Hematopoietic multipotent progenitor cell treated with erythropoietin and hydrocortisone succinate and interleukin-3 and kit ligand, for 6 days (in vitro differentiated cells): ENCODE data around the gene FPR3.
A peak's percentile ranks its signal among the peaks of the same experiment; 100 is the strongest.
"Not testable (repeated sequence)": the region's sequence is repeated elsewhere in the genome, so short reads cannot be mapped to it uniquely, and the experiment has no call there.

Experiments
- DNase-seq: peaks from one replicate; pipeline ENCODE4 v3.0.0-alpha.2; 2015

Gene FPR3

GRCh38 chr19:51794885-51795490 is at the start of gene FPR3:
Gene FPR3, plus strand, starts transcription at chr19:51795157. Its CDS starts 28,592 bp downstream, at chr19:51823749.
- no peak for DNase-seq

DNA sequence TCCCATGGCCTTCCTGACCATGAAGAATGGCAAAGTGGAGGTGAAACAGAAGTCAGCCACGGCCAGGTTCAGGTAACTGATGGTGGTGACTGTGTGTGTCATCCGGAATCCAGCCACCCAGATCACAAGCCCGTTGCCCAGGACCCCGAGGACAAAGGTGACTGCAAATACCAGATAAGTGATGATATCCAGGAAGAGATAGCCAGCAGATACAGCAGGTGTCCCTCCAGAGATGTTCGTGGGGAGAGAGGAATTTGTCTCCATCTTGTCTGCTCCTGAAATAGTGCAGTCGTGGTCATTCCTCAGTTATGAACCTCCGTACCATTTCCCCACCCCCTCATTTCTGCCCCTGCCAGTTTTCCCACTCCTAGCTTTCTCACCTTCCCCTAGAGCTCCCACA is 48.2 kb upstream of the FPR3 start:
- no peak for DNase-seq

DNA sequence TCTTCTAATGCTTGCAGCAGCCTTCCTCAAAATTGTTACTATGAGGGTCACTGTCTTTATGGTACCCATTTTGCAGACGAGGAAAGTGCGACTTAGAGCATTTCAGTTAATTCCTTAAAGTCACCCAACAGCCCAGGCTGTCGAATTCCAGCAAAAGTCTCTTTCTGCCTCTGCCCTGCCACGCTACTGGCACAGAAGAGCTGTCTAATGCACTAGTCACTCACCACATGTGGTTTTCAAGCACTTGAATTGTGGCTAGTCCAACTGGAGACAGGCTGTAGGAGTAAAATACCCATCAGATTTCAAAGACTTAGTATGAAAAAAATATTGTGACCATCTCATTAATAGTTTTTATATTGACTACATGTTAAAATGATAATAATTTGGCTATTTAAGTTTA is 45.0 kb upstream of the FPR3 start:
- DNase-seq: no peak

- DNase-seq: no peak
These were observed 44.4 kb upstream of the FPR3 start for GRCh38 chr19:51750400-51751094.

DNA sequence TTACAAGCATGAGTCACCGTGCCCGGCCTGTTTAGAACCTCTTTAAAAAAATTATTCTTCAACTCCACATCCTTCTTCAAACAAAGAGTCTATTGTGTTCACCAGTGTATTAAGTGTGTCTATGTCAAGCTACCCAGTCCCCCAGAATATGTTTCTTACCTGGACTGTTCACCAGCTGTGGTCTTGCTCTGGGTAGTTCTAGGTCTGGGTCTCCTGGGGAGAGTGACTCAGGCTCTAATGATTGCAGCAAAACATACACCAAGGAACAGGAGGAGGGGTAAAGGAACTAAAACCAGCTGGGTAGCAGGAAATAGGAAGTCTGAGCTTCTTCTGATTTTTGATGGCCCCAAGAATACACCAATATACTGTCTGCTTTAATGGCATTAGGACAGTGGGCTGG is 43.3 kb upstream of the FPR3 start, which contains the start of gene FPR1:
FPR1 (minus strand) TSS at position 224 of the 400 bp plus-strand sequence. CDS start 4,884 bp downstream, outside the sequence.
- DNase-seq: no peak

DNA sequence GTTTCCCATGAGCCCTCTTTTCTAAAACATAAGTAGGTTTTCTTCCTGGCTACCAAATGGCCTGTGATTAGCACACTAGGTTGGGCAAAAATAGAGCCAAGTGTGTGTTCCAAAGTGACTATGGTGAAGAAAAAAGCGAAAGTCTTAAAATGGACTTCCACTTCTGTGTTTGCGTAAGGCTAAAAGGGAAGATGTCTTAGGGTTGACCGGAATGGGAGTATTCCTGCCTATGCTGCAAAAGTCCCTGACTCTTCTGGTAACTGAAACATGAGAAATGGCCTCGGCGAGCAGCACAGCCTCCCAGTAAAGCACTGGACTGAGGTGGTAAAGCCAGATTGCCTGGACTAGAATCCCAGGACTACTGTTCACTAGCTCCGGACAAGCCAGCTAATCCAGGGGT is 40.8 kb upstream of the FPR3 start:
- no peak for DNase-seq

- DNase-seq: no peak
These were observed 40.2 kb upstream of the FPR3 start for GRCh38 chr19:51754770-51755169.

DNA sequence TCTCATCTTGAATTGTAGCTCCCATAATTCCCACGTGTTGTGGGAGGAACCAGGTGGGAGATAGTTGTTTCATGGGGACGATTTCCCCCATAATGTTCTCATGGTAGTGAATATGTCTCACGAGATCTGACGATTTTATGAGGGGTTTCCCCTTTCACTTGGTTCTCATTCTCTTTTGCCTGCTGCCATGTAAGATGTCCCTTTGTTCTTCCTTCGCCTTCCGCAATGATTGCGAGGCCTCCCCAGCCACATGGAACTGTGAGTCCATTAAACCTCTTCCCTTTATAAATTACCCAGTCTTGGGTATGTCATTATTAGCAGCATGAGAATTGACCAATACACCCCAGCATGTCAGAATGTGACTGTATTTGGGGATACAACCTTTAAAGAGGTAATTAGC is 39.4 kb upstream of the FPR3 start:
- DNase-seq: no peak

GRCh38 chr19:51760697-51761356 is 34.1 kb upstream of the FPR3 start, which contains the start of gene FPR2:
Gene FPR2, plus strand, starts transcription at chr19:51761180. Its CDS starts 7,479 bp downstream, at chr19:51768659.
- peak; percentile 39 for DNase-seq

GRCh38 chr19:51761696-51762095 is 33.3 kb upstream of the FPR3 start:
- no peak for DNase-seq

DNA sequence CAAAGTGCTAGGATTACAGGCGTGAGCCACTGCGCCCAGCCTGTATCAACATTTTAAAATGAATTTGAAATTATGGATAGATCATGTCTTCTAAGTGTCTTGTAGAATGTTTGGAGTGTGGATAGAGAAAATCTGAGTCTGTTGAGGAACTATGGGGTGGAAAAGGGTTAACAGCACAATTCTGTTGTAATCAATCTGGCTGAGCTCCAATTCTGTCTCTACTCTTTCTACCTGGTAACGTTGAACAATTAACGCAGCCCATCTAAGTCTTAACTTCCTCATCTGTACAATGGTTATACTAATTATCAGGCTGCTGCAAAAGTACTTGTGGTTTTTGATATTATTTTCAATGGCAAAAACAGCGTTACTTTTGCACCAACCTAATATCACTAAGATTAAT is 29.9 kb upstream of the FPR3 start:
- peak; percentile 55 for DNase-seq

DNA sequence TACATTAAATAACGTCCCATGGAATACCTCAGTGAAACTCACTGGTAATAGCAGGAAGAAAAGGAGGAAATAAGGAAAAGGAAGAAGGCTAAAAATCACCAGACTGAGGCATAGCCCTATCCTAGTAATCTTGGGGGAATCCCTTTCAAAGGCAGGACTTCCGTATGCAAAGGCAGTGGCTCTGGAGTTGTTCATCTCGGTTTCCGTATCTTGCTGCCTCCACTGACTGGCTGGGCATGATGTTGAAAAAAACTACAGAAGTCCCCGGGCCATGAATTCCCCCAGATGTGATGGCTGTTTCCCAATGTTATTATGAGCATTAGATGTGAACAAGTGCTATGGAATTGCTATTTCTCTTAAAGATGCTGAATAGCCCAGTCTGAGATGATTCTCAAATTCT is 28.5 kb upstream of the FPR3 start:
- no peak for DNase-seq

DNA sequence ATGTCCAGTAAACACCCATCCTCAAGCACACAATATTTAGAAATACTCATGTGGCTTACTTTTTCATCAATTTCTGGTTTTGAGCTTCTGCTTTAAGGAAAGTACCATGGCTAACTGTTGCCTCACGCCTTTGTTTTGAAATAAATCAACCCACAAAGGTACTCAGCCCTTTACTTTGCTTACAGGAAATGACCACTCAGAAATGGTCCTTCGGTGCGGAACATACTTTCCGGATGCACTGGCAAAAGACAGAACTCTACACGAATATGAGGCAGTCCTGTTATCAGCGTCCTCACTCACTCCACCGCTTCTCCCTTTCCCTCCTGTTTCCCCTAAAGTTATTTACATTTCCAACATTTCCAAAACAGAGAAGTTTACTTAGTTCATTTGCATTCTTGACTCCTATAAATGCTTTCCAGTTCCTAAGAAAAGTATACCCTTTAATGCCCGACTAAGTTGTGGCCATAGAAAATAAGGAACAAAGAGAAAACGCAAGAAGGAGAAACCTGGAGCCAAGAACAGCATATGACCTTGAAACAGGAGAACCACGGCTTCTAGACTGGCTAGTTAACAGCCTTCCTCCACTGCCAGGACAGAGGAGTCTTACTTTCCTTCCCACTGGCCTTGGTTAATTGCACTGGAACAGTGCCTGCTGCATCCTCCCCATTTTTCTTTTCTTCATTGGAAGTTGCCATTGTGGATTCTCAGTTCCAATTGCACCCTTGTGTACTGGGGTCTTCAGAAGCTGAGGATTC is 23.4 kb upstream of the FPR3 start:
- peak; percentile 76 for DNase-seq

DNA sequence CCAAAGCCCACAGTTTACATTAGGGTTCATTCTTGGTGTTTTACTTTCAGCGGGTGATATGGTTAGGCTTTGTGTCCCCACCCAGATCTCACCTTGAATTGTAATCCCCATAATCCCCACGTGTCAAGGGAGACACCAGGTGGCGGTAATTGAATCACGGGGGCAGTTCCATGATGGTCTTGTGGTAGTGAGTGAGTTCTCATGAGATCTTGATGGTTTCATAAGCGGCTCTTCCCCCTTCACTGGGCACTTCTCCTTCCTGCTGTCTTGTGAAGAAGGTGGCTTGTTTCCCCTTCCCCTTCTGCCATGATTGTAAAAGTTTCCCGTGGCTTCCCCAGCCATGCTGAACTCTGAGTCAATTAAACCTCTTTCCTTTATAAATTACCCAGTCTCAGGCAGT is 22.0 kb upstream of the FPR3 start:
- no peak for DNase-seq

DNA sequence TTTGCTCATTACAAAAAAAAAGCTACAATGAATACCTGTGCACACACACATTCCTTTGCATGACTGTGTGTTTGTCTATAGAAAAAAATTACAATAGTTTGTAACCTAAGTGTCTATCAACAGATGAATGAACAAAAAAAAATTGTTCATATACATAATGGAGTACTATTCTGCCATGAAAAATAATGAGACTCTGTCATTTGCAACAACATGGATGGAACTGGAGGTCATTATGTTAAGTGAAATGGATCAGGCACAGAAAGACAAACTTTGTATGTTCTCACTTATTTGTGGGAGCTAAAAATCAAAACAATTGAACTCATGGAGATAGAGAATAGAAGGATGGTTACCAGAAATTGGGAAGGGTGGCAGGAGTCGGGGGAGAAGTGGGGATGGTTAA is 18.4 kb upstream of the FPR3 start:
- DNase-seq: not testable (repeated sequence)

- DNase-seq: peak; percentile 93
These were observed 17.1 kb upstream of the FPR3 start for GRCh38 chr19:51777570-51778462.

DNA sequence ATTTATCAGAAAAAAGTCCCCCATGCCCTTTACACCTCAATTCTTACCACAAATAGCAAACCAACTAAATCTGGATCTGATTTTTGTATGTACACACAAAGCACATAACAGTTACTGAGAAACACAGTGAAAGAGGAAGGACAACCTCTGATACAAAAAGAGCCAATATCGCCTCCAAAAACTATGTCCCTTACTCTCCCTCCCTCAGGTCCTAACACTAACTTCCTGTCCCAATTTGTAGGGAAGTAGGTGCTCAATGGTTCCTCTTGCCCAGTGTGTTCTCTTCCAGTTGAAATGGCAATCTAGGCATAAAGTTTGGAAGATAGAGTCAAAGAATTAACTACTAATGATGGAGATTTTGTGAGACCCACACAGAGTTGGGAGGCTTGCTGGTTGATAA is 15.8 kb upstream of the FPR3 start:
- DNase-seq: no peak

DNA sequence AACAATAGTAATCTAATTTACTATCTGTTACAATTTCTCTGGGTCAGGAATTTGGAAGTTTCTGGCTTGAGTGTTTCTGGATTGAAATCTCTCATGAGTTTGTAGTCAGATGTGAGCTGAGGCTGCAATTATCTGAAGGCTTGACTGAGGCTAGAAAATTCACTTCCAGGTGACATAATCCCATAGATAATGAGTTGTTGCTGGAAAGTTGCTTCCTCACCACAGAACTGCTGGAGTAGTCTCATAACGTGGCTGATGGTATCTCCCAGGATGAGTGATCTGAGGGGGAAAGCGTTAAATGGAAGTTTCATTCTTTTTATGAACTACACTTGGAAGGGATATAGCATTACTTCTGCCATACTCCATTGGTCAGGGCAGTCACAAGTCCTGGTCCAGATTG is 15.3 kb upstream of the FPR3 start:
- no peak for DNase-seq

DNA sequence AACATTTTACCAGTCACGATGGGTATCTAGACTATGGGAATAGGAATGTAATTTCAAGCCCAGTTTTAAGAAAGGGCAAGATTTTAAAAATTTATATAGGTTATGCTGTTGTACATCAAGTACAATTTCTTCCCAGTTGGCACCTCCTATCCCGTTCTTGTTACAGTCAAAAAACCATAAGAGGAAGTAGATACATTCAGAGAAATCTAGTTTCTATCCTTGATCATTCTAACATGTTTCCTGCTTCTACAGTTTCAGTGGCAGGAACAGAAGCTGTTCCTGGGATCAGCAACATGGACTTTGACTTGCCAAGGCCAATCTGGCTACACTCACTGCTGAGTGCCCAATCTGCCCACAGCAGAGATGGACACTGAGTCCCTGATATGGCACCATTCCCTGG is 14.7 kb upstream of the FPR3 start:
- DNase-seq: no peak

DNA sequence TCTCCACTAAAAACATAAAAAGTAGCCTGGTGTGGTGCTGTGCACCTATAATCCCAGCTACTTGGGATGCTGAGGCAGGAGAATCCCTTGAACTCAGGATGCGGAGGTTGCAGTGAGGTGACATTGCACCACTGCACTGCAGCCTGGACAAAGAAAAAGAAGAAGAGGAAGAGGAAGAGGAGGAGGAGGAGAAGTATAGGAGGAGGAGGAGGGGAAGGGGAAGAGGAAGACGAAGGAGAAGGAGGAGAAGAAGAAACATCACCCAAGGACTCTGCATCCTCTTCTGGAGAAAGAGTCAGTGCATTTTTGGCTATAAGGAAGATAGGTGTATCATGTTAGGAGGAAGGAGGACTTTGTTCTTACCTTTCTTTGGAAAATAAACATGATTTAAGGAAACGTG is 13.0 kb upstream of the FPR3 start:
- no peak for DNase-seq

DNA sequence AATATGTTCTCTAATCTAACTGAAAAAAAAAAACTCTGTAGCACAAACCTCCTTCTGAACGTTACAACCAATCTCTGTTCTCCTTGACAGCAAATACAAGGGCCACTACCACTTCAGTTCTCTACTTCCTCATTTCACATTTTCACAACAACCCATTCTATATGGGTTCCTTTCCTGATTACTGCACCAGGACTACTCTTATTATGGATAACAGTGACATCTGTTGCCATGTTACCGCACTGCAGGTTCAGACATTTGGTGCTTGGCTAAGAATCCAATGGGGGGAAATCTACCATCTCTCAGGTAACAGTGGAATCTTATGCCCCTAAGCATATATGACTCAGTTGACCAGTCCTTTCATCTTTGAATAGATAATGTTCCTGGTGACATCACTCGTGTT is 11.6 kb upstream of the FPR3 start:
- DNase-seq: peak; percentile 70

DNA sequence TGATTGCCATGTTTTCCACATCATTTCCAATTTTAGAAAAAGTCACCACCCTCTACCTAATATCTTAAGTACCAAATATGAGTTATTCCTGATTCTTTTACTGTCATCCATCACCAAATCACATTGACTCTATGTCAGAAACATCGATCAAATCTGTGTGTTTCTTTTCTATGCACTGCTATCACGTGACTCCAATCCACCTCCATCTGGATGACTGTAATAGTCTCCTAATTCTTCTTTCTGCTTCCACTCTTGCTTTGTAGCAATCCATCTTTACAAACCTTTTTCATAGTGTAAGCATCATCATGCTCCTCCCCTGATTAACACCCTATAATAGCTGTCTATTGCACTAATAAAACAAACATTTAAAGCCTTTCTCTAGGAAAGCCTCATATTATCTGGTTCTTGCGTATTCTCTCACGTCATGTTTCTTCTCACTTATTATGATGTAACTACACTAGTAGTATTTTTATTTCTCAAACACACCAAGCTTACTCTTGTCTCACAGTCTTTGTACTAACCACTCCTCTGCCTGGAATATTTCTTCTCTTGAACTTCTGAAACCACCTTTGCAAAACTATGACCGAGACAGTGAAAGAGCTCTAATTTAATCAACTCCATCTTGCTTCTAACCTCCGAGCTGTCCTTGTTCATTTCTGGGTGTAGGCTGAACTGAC is 10.7 kb upstream of the FPR3 start:
- no peak for DNase-seq
